ENCODE results near the gene PTPN23.
"Not testable (repeated sequence)": the region's sequence is repeated elsewhere in the genome, so short reads cannot be mapped to it uniquely, and the experiment has no call there.

The PTPN23 gene

GRCh38 chr3:47359323-47359722 lies 21.5 kb upstream of the PTPN23 start:
- peaks cover 17% of the 10 kb centered on the region for H3K9me3 Mint-ChIP-seq
- no peak for DNase-seq
- no peak overlapping the region for H3K4me3 Mint-ChIP-seq
- H3K4me1 Mint-ChIP-seq (ENCODE audit: low read depth) = peaks cover 17% of the 10 kb centered on the region
- peaks cover 14% of the 10 kb centered on the region for H3K36me3 Mint-ChIP-seq (ENCODE audit: low read depth)
- H3K27me3 Mint-ChIP-seq = no peaks in the 10 kb centered on the region
- H3K27ac Mint-ChIP-seq = no peak overlapping the region

- H3K27ac Mint-ChIP-seq = peak overlapping the region; percentile 77
- DNase-seq, H3K27me3 Mint-ChIP-seq, H3K4me3 Mint-ChIP-seq: not testable (repeated sequence)
- peaks cover 17% of the 10 kb centered on the region for H3K9me3 Mint-ChIP-seq
- H3K4me1 Mint-ChIP-seq (ENCODE audit: low read depth) = peaks cover 17% of the 10 kb centered on the region
- peaks cover 14% of the 10 kb centered on the region for H3K36me3 Mint-ChIP-seq (ENCODE audit: low read depth)
Observed at GRCh38 chr3:47360110-47360517, 20.7 kb upstream of the PTPN23 start.

- H3K4me3 Mint-ChIP-seq = no peak overlapping the region
- H3K27ac Mint-ChIP-seq = peak overlapping the region; percentile 63
- peaks cover 17% of the 10 kb centered on the region for H3K4me1 Mint-ChIP-seq (ENCODE audit: low read depth)
- DNase-seq = peak; percentile 41
- H3K9me3 Mint-ChIP-seq = peaks cover 17% of the 10 kb centered on the region
- peaks cover 14% of the 10 kb centered on the region for H3K36me3 Mint-ChIP-seq (ENCODE audit: low read depth)
- no peaks in the 10 kb centered on the region for H3K27me3 Mint-ChIP-seq
Observed at GRCh38 chr3:47362701-47363100, 18.1 kb upstream of the PTPN23 start.

GRCh38 chr3:47365213-47366153 lies 15.3 kb upstream of the PTPN23 start:
- no peak overlapping the region for H3K27ac Mint-ChIP-seq
- H3K27me3 Mint-ChIP-seq = no peaks in the 10 kb centered on the region
- H3K36me3 Mint-ChIP-seq (ENCODE audit: low read depth) = peaks cover 4% of the 10 kb centered on the region
- peaks cover 12% of the 10 kb centered on the region for H3K4me1 Mint-ChIP-seq (ENCODE audit: low read depth)
- DNase-seq = no peak
- H3K9me3 Mint-ChIP-seq = peaks cover under 1% of the 10 kb centered on the region
- H3K4me3 Mint-ChIP-seq = no peak overlapping the region

GRCh38 chr3:47366833-47367232 lies 14.0 kb upstream of the PTPN23 start:
- Mint-ChIP-seq H3K27me3 (no peaks in the 10 kb centered on the region), H3K36me3 (ENCODE audit: low read depth) (peaks cover 4% of the 10 kb centered on the region), H3K27ac (no peak overlapping the region), H3K9me3 (no peaks in the 10 kb centered on the region), H3K4me3 (no peak overlapping the region), H3K4me1 (ENCODE audit: low read depth) (peaks cover 11% of the 10 kb centered on the region)
- no peak for DNase-seq

GRCh38 chr3:47367631-47368030 lies 13.2 kb upstream of the PTPN23 start:
- H3K36me3 Mint-ChIP-seq (ENCODE audit: low read depth) = peaks cover 2% of the 10 kb centered on the region
- no peaks in the 10 kb centered on the region for H3K27me3 Mint-ChIP-seq

GRCh38 chr3:47370020-47370419 lies 10.8 kb upstream of the PTPN23 start:
- not testable (repeated sequence) for DNase-seq; H3K9me3 Mint-ChIP-seq; H3K4me3 Mint-ChIP-seq; H3K4me1 Mint-ChIP-seq (ENCODE audit: low read depth); H3K36me3 Mint-ChIP-seq (ENCODE audit: low read depth); H3K27ac Mint-ChIP-seq; H3K27me3 Mint-ChIP-seq

More at GRCh38 chr3:47367631-47368030, 13.2 kb upstream of the PTPN23 start:
- Mint-ChIP-seq H3K4me3 (no peak overlapping the region), H3K9me3 (no peaks in the 10 kb centered on the region), H3K27ac (no peak overlapping the region), H3K4me1 (ENCODE audit: low read depth) (peaks cover 6% of the 10 kb centered on the region)
- no peak for DNase-seq

GRCh38 chr3:47370887-47371697 lies 9.7 kb upstream of the PTPN23 start:
- H3K27ac Mint-ChIP-seq = no peak overlapping the region
- no peaks in the 10 kb centered on the region for H3K4me1 Mint-ChIP-seq (ENCODE audit: low read depth)
- peak; percentile 45 for DNase-seq
- no peaks in the 10 kb centered on the region for H3K9me3 Mint-ChIP-seq
- no peak overlapping the region for H3K4me3 Mint-ChIP-seq
- no peaks in the 10 kb centered on the region for H3K27me3 Mint-ChIP-seq
- H3K36me3 Mint-ChIP-seq (ENCODE audit: low read depth) = no peaks in the 10 kb centered on the region

GRCh38 chr3:47374587-47374986 lies 6.2 kb upstream of the PTPN23 start:
- H3K4me1 Mint-ChIP-seq (ENCODE audit: low read depth) = peaks cover 8% of the 10 kb centered on the region
- no peak overlapping the region for H3K27ac Mint-ChIP-seq
- H3K9me3 Mint-ChIP-seq = no peaks in the 10 kb centered on the region
- H3K27me3 Mint-ChIP-seq = no peaks in the 10 kb centered on the region
- no peaks in the 10 kb centered on the region for H3K36me3 Mint-ChIP-seq (ENCODE audit: low read depth)
- DNase-seq = no peak
- H3K4me3 Mint-ChIP-seq = no peak overlapping the region

GRCh38 chr3:47376393-47376792 lies 4.4 kb upstream of the PTPN23 start:
- H3K4me3 Mint-ChIP-seq = no peak overlapping the region
- DNase-seq = no peak
- peaks cover 16% of the 10 kb centered on the region for H3K4me1 Mint-ChIP-seq (ENCODE audit: low read depth)
- H3K27me3 Mint-ChIP-seq = no peaks in the 10 kb centered on the region
- peaks cover 13% of the 10 kb centered on the region for H3K36me3 Mint-ChIP-seq (ENCODE audit: low read depth)
- H3K9me3 Mint-ChIP-seq = no peaks in the 10 kb centered on the region
- H3K27ac Mint-ChIP-seq = no peak overlapping the region

GRCh38 chr3:47377186-47377585 lies 3.6 kb upstream of the PTPN23 start:
- Mint-ChIP-seq H3K4me3 (no peak overlapping the region), H3K27ac (no peak overlapping the region), H3K9me3 (no peaks in the 10 kb centered on the region), H3K36me3 (ENCODE audit: low read depth) (peaks cover 18% of the 10 kb centered on the region), H3K27me3 (no peaks in the 10 kb centered on the region), H3K4me1 (ENCODE audit: low read depth) (peaks cover 23% of the 10 kb centered on the region)
- no peak for DNase-seq

GRCh38 chr3:47378869-47379268 lies 2.0 kb upstream of the PTPN23 start:
- no peaks in the 10 kb centered on the region for H3K9me3 Mint-ChIP-seq
- H3K27me3 Mint-ChIP-seq = no peaks in the 10 kb centered on the region
- H3K27ac Mint-ChIP-seq = no peak overlapping the region
- H3K4me1 Mint-ChIP-seq (ENCODE audit: low read depth) = peaks cover 34% of the 10 kb centered on the region
- peaks cover 27% of the 10 kb centered on the region for H3K36me3 Mint-ChIP-seq (ENCODE audit: low read depth)
- no peak for DNase-seq
- peak overlapping the region; percentile 100 for H3K4me3 Mint-ChIP-seq

- no peaks in the 10 kb centered on the region for H3K9me3 Mint-ChIP-seq
- H3K4me1 Mint-ChIP-seq (ENCODE audit: low read depth) = peaks cover 36% of the 10 kb centered on the region
- no peak for DNase-seq
- H3K4me3 Mint-ChIP-seq = peak overlapping the region; percentile 100
- H3K36me3 Mint-ChIP-seq (ENCODE audit: low read depth) = peaks cover 29% of the 10 kb centered on the region
- peak overlapping the region; percentile 100 for H3K27ac Mint-ChIP-seq
- no peaks in the 10 kb centered on the region for H3K27me3 Mint-ChIP-seq
Observed at GRCh38 chr3:47379411-47379899, 1.4 kb upstream of the PTPN23 start.

GRCh38 chr3:47380026-47380600 lies 708 bp upstream of the PTPN23 start:
- no peaks in the 10 kb centered on the region for H3K9me3 Mint-ChIP-seq
- no peaks in the 10 kb centered on the region for H3K27me3 Mint-ChIP-seq
- peaks cover 33% of the 10 kb centered on the region for H3K36me3 Mint-ChIP-seq (ENCODE audit: low read depth)
- peak overlapping the region; percentile 100 for H3K27ac Mint-ChIP-seq
- peaks cover 41% of the 10 kb centered on the region for H3K4me1 Mint-ChIP-seq (ENCODE audit: low read depth)
- H3K4me3 Mint-ChIP-seq = peak overlapping the region; percentile 100
- DNase-seq = no peak
